Measurements from ENCODE around the gene ATP6V0A1.

The ATP6V0A1 gene

DNA sequence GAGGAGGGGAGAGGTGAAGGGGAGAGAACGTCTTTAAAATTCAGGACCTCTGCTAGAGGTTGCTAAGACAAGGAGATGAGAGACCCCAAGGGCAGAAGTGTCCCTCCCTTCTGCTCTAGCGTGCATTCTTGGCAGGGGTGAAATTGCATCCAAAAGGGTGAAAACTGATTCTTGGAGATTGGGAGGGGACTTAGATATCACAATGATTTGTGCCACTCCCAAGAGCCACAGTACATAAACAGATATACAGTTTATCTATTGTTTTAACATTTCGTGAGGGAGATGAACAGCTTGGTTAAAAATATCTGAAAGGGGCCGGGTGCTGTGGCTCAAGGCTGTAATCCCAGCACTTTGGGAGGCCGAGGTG lies 48.4 kb upstream of the ATP6V0A1 start:
- no peak for TF ChIP-seq BACH2 (CRISPR knock-in tag; IDR thresholded peaks at IDR 0.05; ENCODE audit: borderline replicate concordance)
- no peak for ATAC-seq

DNA sequence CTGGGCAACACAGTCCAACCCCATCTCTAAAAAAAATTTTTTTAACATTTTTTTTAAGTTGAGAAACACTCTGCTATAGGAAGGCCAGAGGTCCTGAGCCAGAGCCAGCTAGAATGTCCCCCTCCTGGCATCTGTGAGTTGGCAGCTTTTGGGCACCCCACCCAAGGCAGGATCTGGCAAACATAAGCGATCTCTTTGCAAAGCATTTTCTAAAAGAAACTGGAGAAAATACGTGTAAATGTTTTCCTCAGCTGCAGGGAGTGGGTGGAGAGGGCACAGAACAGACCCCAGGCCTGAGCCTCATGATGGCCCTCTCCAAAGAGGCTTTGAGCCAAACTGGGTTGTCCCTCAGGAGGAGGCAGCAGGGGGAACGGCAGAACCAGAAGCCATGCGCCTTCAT lies 47.3 kb upstream of the ATP6V0A1 start:
- no peak for ATAC-seq
- TF ChIP-seq CSDC2 (CRISPR knock-in tag; IDR thresholded peaks at IDR 0.05) (no peak), ZC3H10 (CRISPR knock-in tag; IDR thresholded peaks at IDR 0.05) (no peak)

DNA sequence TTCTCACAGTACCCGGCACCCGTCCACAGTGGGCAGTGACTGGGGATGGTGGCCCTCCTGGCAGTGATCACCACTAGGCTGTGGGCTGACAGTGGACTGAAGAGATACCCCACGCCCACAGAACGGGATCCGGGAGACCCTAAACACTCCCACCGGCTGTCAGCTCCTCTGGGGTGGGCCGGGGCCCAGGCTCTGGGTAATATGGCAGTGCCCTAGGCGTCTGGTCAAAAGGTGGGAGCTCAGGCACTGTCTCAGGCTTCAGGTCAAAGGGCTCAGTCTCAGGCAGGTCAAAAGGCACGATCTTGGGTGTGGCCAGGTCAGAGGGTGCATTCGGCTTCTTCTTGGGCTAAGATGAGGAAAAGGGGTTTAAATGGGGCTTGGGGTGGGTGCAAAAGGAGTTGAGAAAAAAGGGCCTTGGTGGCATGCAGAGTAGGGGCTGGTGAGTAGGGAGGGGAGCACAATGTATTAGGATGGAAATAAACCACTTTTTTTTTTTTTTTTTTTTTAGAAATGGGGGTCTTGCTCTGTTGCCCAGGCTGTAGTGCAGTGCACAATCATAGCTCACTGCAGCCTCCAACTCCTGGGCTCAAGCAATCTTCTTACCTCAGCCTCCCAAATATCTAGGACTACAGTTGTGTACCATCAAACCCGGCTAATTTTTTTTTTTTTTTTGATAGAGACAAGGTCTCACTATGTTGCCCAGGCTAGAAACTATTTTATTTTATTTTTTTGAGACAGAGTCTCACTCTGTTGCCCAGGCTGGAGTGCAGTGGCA lies 46.6 kb upstream of the ATP6V0A1 start:
- TF ChIP-seq ZNF8 (CRISPR knock-in tag; IDR thresholded peaks at IDR 0.05), result no peak
- no peak for TF ChIP-seq CSDC2 (CRISPR knock-in tag; IDR thresholded peaks at IDR 0.05)
- no peak for TF ChIP-seq OSR1 (CRISPR knock-in tag; IDR thresholded peaks at IDR 0.05)
- TF ChIP-seq GLIS3 (CRISPR knock-in tag; IDR thresholded peaks at IDR 0.05), result no peak
- TF ChIP-seq, protein P1, sequence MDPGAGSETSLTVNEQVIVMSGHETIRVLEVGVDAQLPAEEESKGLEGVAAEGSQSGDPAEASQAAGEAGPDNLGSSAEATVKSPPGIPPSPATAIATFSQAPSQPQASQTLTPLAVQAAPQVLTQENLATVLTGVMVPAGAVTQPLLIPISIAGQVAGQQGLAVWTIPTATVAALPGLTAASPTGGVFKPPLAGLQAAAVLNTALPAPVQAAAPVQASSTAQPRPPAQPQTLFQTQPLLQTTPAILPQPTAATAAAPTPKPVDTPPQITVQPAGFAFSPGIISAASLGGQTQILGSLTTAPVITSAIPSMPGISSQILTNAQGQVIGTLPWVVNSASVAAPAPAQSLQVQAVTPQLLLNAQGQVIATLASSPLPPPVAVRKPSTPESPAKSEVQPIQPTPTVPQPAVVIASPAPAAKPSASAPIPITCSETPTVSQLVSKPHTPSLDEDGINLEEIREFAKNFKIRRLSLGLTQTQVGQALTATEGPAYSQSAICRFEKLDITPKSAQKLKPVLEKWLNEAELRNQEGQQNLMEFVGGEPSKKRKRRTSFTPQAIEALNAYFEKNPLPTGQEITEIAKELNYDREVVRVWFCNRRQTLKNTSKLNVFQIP (CRISPR knock-in tag; IDR thresholded peaks at IDR 0.05; ENCODE audit: borderline replicate concordance, low read depth), result no peak
- no peak for TF ChIP-seq ARNTL (CRISPR knock-in tag; IDR thresholded peaks at IDR 0.05; ENCODE audit: borderline replicate concordance, low read depth)
- TF ChIP-seq ISL1 (CRISPR knock-in tag; IDR thresholded peaks at IDR 0.05), result no peak
- TF ChIP-seq ZC3H10 (CRISPR knock-in tag; IDR thresholded peaks at IDR 0.05), result no peak
- no peak for ATAC-seq

DNA sequence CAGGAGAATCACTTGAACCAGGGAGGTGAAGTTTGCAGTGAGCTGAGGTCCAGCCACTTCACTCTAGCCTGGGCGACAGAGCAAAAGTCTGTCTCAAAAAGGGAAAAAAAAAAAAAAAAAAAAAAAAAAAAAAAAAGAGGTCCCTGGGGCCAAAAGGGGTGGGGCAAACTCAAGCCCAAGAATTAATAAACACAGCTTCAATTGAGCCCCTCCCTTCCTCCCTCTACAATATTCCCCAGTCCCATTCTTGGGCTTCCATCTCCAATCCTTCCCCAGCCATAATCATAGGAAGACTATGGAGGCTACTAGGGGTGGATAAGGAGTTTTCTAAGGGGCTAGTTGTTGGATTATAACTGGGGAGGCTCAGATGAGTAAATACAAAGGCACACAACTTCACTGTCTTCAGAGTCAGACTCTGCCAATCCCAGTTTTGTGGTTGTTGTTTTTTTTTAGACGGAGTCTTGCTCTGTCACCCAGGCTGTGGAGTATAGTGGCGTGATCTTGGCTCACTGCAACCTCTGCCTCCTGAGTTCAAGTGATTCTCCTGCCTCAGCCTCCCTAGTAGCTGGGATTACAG lies 45.1 kb upstream of the ATP6V0A1 start:
- TF ChIP-seq GLIS3 (CRISPR knock-in tag; IDR thresholded peaks at IDR 0.05) (no peak), CSDC2 (CRISPR knock-in tag; IDR thresholded peaks at IDR 0.05) (no peak), BACH2 (CRISPR knock-in tag; IDR thresholded peaks at IDR 0.05; ENCODE audit: borderline replicate concordance) (no peak), ZFP30 (CRISPR knock-in tag; IDR thresholded peaks at IDR 0.05) (no peak), OSR1 (CRISPR knock-in tag; IDR thresholded peaks at IDR 0.05) (no peak), ZNF8 (CRISPR knock-in tag; IDR thresholded peaks at IDR 0.05) (no peak)
- TF ChIP-seq, protein P2, sequence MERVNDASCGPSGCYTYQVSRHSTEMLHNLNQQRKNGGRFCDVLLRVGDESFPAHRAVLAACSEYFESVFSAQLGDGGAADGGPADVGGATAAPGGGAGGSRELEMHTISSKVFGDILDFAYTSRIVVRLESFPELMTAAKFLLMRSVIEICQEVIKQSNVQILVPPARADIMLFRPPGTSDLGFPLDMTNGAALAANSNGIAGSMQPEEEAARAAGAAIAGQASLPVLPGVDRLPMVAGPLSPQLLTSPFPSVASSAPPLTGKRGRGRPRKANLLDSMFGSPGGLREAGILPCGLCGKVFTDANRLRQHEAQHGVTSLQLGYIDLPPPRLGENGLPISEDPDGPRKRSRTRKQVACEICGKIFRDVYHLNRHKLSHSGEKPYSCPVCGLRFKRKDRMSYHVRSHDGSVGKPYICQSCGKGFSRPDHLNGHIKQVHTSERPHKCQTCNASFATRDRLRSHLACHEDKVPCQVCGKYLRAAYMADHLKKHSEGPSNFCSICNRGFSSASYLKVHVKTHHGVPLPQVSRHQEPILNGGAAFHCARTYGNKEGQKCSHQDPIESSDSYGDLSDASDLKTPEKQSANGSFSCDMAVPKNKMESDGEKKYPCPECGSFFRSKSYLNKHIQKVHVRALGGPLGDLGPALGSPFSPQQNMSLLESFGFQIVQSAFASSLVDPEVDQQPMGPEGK (CRISPR knock-in tag; IDR thresholded peaks at IDR 0.05; ENCODE audit: borderline replicate concordance), result no peak
- no peak for ATAC-seq

DNA sequence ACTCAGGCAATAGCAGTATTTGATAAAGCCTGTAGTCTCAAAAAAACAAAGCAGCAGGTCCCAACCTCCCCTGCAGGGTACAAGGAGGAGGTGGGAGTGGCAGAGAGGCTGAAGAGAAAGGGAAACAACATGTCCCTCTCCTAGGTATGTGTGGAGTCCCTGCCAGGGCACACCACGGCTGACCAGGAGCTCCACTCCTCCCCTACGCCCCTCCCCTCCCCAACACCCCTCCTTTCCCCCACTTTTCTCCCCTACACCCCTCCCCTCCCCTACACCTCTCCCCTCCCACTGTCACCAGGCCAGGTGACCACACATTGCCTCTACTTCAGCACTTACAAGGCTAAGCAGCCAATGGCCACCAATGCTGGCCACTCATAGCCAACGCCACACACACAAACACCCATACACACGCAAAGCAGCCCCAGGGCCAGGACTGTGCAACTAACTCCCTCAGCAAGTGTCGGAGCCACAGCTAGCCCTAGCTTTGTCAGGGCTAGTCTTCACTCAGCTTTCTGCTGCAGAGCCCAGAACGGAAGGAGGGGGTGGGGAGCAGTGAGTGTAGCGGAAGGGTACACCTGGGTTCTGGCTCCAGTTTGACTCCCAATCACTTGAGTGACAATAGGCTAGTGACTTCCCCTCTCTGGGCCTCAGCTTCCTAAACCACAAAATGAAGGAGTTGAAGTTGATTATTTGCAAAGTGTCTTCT lies 43.8 kb upstream of the ATP6V0A1 start:
- ATAC-seq, result no peak
- TF ChIP-seq ZFP3 (CRISPR knock-in tag; IDR thresholded peaks at IDR 0.05), result no peak
- TF ChIP-seq ZC3H10 (CRISPR knock-in tag; IDR thresholded peaks at IDR 0.05), result no peak
- no peak for TF ChIP-seq ZNF8 (CRISPR knock-in tag; IDR thresholded peaks at IDR 0.05)
- TF ChIP-seq GLIS3 (CRISPR knock-in tag; IDR thresholded peaks at IDR 0.05), result no peak
- TF ChIP-seq TOX (CRISPR knock-in tag; IDR thresholded peaks at IDR 0.05; ENCODE audit: borderline replicate concordance), result no peak
- no peak for TF ChIP-seq SNAI2 (CRISPR knock-in tag; IDR thresholded peaks at IDR 0.05)
- TF ChIP-seq ARNTL (CRISPR knock-in tag; IDR thresholded peaks at IDR 0.05; ENCODE audit: borderline replicate concordance, low read depth), result no peak
- TF ChIP-seq TCF4 (CRISPR knock-in tag; IDR thresholded peaks at IDR 0.05; ENCODE audit: borderline replicate concordance), result no peak
- TF ChIP-seq, protein P1 (CRISPR knock-in tag; IDR thresholded peaks at IDR 0.05; ENCODE audit: borderline replicate concordance, low read depth), result no peak
- TF ChIP-seq, protein P3, sequence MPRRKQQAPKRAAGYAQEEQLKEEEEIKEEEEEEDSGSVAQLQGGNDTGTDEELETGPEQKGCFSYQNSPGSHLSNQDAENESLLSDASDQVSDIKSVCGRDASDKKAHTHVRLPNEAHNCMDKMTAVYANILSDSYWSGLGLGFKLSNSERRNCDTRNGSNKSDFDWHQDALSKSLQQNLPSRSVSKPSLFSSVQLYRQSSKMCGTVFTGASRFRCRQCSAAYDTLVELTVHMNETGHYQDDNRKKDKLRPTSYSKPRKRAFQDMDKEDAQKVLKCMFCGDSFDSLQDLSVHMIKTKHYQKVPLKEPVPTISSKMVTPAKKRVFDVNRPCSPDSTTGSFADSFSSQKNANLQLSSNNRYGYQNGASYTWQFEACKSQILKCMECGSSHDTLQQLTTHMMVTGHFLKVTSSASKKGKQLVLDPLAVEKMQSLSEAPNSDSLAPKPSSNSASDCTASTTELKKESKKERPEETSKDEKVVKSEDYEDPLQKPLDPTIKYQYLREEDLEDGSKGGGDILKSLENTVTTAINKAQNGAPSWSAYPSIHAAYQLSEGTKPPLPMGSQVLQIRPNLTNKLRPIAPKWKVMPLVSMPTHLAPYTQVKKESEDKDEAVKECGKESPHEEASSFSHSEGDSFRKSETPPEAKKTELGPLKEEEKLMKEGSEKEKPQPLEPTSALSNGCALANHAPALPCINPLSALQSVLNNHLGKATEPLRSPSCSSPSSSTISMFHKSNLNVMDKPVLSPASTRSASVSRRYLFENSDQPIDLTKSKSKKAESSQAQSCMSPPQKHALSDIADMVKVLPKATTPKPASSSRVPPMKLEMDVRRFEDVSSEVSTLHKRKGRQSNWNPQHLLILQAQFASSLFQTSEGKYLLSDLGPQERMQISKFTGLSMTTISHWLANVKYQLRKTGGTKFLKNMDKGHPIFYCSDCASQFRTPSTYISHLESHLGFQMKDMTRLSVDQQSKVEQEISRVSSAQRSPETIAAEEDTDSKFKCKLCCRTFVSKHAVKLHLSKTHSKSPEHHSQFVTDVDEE (CRISPR knock-in tag; IDR thresholded peaks at IDR 0.05), result no peak
- no peak for TF ChIP-seq RARB (CRISPR knock-in tag; IDR thresholded peaks at IDR 0.05)
- no peak for TF ChIP-seq CSDC2 (CRISPR knock-in tag; IDR thresholded peaks at IDR 0.05)
- no peak for TF ChIP-seq ISL1 (CRISPR knock-in tag; IDR thresholded peaks at IDR 0.05)
- TF ChIP-seq, protein P4, sequence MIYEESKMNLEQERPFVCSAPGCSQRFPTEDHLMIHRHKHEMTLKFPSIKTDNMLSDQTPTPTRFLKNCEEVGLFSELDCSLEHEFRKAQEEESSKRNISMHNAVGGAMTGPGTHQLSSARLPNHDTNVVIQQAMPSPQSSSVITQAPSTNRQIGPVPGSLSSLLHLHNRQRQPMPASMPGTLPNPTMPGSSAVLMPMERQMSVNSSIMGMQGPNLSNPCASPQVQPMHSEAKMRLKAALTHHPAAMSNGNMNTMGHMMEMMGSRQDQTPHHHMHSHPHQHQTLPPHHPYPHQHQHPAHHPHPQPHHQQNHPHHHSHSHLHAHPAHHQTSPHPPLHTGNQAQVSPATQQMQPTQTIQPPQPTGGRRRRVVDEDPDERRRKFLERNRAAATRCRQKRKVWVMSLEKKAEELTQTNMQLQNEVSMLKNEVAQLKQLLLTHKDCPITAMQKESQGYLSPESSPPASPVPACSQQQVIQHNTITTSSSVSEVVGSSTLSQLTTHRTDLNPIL (CRISPR knock-in tag; IDR thresholded peaks at IDR 0.05; ENCODE audit: low read depth), result no peak
- TF ChIP-seq, protein P2 (CRISPR knock-in tag; IDR thresholded peaks at IDR 0.05; ENCODE audit: borderline replicate concordance), result no peak
- TF ChIP-seq ESRRG (CRISPR knock-in tag; IDR thresholded peaks at IDR 0.05), result no peak

Data from SK-N-SH treated with all-trans-retinoic acid at 6 μM for 48 hours (cell line).